HG02938 (cell line): ENCODE data around the gene IFT81.
"Not testable (repeated sequence)": the region's sequence is repeated elsewhere in the genome, so short reads cannot be mapped to it uniquely, and the experiment has no call there.

Experiments
- ATAC-seq: cut with Tn5 transposase; IDR thresholded peaks from one replicate; pipeline ENCODE4 v1.9.1; 2021; ENCODE audit warnings: mild to moderate bottlenecking, moderate library complexity; ENCODE audit not compliant: unreplicated experiment

Gene IFT81

GRCh38 chr12:110124269-110124995 is at the start of gene IFT81:
Gene IFT81, plus strand, starts transcription at chr12:110124357. Its CDS starts 3,024 bp downstream, at chr12:110127381.
- ATAC-seq = peak; percentile 85

- no peak for ATAC-seq
These were observed 48.3 kb upstream of the IFT81 start for GRCh38 chr12:110075880-110076279.

- no peak for ATAC-seq
These were observed 46.4 kb upstream of the IFT81 start for GRCh38 chr12:110077800-110078199.

- peak; percentile 84 for ATAC-seq
These were observed 44.4 kb upstream of the IFT81 start for GRCh38 chr12:110079477-110080400.

GRCh38 chr12:110080410-110080809 is 43.7 kb upstream of the IFT81 start:
- no peak for ATAC-seq

- ATAC-seq = no peak
These were observed 39.7 kb upstream of the IFT81 start for GRCh38 chr12:110084314-110085015.

GRCh38 chr12:110088216-110088615 is 35.9 kb upstream of the IFT81 start:
- not testable (repeated sequence) for ATAC-seq

- no peak for ATAC-seq
These were observed 35.2 kb upstream of the IFT81 start for GRCh38 chr12:110088936-110089335.

GRCh38 chr12:110090266-110091135 is 33.7 kb upstream of the IFT81 start:
- no peak for ATAC-seq

GRCh38 chr12:110091136-110091711 is 32.9 kb upstream of the IFT81 start:
- no peak for ATAC-seq

- ATAC-seq = no peak
These were observed 30.4 kb upstream of the IFT81 start for GRCh38 chr12:110093631-110094311.

GRCh38 chr12:110100315-110100970 is 23.7 kb upstream of the IFT81 start:
- ATAC-seq = peak; percentile 92

- ATAC-seq = no peak
These were observed 21.9 kb upstream of the IFT81 start for GRCh38 chr12:110102255-110102654.

- ATAC-seq = no peak
These were observed 19.7 kb upstream of the IFT81 start for GRCh38 chr12:110104188-110105094.

GRCh38 chr12:110105159-110105558 is 19.0 kb upstream of the IFT81 start:
- no peak for ATAC-seq

- ATAC-seq = no peak
These were observed 18.2 kb upstream of the IFT81 start for GRCh38 chr12:110105986-110106385.

- ATAC-seq = no peak
These were observed 16.5 kb upstream of the IFT81 start for GRCh38 chr12:110107369-110108281.
